Amniotic epithelial cell (primary cell): ENCODE results near the gene ADA.

Source experiments
- DNase-seq: peaks from one replicate; pipeline ENCODE4 v3.0.0-alpha.2; 2010; ENCODE audit warnings: low read depth

The ADA gene

DNA sequence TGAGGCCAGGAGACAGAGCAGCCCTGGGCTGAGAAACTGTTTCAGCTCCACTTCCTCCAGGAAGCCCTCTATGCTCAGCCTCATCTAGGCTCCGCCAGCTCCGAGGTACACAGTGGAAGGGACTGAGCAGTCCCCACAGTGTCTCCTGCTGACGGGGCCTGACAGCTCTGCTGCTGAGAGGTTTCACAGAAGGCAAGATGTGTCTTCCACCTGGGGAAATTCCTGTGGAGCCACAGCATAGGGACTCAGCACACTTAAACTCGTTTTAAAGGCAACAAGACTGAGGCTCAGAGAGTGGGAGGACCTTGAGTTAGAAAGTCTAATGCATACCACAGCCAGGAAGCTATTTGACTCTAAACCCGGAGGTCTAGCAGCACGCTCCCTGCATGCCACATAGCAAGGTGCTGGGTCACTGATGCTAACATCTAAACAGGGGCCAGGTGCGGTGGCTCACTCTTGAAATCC is 6.8 kb downstream of the ADA start:
- DNase-seq = no peak

DNA sequence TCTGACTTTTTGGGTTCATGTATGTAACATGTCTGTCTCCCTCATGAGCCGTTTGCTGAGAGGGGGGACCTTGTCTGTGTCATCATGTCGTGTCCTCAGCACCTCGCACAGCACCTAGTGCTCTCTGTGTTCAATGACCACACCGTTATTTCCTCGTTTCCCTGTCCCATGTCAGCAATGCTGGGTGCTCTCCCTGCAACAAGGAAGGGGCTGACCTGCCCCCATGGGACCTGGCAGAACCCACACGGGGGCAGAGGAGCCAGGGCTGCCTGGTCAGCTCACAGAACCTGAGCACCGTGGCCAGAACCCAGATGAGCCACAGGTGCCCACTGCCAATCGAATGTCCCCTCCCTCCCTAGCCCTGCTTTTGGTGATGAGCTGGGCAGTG is 7.3 kb downstream of the ADA start:
- no peak for DNase-seq

DNA sequence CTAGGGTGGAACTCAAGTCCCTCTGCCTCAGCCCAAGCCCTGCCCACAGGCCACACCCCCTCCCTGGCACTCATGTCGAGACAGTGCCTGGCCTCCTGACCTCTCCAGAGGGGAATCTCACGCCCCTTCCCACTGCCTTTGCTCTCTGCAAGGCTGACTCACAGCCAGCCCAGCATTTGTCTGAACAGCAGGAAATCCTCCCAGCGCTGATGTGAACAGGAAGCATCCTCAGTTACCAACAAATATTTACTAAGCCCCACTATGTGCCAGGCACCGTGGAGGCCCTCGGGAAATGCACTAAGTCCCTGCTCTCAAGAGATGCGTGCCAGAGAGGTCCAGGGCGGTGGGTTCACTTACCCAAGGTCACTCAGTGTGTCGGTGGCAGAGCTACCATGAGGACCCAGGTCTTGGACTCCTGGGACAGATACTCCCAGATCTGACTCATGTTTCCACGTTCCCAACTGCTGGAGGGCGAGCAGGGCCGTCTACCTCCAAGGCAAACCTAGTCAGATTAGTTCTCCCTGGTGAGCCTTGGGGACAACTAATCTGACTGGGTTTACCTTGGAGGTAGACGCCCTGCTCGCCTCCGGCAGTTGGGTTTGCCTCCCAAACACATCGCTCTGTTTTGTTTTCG is 7.8 kb downstream of the ADA start:
- DNase-seq = peak; percentile 93

DNA sequence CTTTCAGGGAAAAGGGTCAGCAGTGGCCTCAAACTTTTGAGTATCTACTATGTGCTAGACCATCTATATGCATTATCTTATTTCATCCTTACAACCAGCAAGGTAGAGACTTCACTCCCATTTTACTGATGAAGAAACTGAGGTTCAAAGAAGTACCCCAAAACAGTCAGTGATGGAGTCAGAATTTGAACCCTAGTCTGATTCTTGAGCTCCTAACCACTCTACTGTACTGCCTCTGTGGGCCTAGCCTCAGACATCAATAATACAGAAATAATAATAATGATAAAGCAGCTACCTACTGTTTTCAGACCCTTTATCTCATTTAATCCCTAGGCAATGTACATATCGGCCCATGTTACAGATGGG is 8.4 kb downstream of the ADA start:
- no peak for DNase-seq

DNA sequence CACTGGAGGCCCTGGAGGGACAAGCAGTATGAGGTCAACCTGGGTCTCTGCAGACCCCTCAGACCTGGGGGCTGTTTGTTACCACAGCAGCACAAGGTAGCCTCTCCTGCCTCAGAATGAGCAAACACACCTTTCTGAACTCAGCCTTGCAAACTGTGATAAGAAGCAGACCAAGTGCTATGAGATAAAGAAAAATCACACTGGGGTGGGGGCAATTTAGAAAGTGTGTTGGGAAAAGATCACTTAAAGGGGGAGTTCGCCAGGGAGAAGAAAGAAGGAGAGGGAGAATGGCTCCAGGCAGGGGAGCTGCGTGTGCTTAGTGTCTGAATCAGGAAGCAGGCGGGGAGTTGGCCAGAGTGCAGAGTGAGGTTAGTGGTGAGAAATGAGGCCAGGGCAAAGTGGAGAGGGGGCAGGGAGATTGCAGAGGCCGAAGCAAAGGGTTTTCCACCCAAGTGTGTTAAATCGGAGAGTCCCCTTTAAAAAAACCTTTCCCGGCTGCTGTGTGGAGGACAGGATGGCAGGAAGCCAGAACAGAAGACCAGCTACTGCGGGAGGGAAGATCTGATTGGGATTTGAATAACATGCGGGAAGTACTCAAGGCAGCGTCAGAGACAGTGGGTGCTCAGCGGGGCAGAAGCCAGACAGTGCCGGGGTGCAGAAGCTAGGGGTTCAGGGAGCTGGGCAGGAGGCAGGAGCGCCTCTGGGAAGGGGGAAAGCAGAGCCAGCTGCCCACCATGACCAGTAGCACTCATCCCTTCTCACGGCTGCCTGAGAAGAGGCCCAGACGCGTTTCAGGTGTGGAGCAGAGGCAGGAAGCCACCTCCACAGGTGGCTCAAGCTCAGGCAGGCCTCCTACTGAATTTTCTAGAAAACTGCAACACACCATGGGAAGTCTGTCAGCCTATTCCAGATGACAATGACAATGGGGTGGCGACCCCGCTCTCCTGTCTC is 9.0 kb downstream of the ADA start:
- peak; percentile 96 for DNase-seq

DNA sequence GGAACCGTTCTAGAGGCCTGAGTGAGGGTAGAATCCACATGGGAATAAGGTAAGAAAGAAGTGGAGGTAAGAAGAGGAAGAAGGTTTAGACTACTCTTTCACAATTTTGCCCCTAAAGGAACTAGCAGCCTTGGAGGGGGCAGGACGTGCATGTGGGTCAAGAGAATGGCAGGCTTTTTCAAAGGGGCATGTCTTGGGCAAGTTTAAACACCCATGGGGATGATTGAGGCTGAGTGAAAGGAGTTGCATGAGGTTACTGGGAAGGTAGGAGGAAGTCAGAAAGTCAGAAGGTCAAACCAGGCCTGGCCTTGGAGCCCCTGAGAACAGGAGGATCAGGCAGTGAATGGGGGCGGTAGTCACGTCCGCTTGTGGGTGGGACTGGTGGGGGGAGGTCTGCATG is 10.2 kb downstream of the ADA start:
- no peak for DNase-seq

DNA sequence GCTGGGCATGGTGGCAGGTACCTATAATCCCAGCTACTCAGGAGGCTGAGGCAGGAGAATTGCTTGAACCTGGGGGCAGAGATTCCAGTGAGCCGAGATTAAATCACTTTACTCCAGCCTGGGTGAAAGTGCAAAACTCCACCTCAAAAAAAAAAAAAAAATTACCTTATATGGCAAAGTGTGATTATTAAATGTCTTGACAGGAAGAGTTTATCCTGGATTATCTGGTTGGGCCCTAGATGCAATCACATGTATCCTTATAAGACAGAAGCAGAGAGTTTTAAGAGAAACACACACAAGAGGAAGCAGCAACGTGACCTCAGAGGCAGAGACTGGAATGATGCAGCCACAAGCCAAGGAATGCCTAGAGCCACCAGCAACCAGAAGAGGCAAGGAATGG is 11.0 kb downstream of the ADA start:
- DNase-seq = no peak

DNA sequence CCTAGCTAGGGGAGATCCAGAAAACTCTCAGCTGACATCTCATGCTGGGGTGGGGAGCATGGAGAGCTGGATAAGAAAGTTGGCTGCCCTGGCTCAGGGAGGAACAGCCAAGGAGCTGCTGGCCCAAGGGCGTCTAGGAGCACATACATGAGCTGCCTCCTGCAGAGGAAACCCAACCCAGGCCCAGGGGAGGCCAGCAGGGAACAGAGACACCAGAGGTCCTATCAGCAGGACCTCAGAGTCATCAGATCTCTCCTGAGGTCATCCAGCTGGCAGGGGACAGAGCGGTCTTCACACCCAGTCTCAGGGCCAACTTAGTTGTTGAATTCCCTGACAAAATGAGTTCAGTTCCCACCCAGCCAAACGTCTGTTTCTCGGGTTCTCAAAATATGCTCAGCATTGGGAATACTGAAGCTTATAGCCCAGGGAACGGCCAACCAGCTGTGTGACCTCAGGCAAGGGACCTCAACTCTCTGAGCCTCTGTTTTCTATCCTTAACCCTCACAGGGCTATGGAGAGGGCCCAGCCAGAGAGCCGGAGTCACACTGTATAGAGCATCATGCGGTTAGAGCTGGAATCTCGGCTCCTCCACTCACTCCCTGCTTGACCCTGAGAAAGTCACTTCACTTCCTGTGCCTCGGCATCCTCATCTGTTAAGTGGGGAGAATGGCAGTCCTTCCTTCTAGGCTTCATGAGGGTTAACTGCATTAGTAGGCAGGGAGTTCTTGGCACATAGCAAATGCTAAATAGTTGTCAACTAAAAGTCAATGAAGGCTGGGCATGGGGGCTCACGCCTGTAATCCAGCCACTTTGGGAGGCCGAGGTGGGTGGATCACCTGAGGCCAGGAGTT is 13.8 kb downstream of the ADA start:
- DNase-seq = no peak

DNA sequence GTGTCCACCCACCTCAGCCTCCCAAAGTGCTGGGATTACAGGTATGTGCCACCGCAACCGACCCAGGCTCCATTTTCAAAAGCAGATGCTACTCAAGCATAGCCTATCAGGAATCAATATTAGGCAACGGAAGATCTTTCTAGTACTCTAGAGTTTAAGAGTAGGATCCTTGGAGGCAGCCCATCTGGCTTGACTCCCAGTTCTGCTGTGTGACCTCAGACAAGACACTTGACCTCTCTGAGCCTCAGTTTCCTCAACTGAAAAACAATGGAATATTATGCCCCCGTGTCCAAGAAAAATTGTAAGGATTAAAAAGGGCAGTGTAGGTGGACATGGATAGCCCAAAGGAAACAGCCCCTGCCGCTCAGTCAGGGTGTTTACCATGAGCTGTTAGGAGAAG is 14.5 kb downstream of the ADA start:
- DNase-seq = no peak

DNA sequence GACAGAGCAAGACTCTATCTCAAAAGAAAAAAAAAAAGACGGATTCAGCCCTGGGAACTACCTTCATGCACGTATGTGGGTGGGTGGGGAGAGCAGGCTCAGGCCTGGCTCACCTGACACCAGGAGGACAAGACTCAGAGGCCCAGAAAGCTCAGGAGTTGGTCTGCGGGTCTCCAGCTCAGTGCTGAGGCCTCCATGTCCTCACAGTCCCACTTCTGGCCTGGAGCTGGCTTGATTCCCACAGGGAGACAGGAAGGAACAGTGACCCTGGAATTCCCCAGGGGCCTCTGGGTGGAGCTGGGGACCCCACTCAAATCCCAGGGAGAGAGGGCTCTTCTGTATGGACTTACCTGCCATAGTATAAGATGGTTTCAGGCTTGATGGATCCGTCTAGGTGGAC is 15.6 kb downstream of the ADA start:
- DNase-seq = no peak

DNA sequence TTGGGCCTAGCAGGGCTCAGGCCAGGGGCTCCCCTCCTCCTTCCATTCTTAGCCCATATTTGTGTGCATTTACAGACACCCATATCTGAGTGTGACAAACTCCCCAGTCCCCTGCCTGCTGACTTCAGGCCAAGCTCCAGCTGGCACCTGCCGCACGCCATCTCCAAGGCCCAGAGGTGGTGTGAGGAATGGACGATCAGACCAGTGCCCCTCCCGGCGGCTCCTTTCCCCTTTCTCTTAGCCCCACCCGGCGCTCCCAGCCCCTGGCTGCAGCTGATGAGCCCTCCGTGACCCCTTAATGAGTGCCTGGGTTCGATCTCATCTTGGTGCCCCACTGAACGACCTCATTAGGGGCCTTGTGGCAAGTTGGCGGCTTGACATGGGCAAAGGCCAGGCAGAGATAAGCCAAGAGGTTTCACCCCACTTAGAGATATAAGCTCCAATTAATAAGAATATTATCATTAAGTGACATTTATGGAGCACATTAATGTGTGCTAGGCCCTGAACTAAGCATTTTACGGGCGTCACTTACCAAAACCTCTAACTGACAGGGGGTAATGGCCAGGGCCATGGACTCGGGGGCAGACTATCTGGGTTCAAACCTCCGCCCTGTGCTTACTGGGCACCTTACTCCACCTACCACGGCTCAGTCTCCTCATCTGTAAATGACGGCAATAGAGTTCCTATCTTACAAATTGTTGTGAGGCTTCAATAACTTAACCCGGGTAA is 17.5 kb downstream of the ADA start:
- no peak for DNase-seq

DNA sequence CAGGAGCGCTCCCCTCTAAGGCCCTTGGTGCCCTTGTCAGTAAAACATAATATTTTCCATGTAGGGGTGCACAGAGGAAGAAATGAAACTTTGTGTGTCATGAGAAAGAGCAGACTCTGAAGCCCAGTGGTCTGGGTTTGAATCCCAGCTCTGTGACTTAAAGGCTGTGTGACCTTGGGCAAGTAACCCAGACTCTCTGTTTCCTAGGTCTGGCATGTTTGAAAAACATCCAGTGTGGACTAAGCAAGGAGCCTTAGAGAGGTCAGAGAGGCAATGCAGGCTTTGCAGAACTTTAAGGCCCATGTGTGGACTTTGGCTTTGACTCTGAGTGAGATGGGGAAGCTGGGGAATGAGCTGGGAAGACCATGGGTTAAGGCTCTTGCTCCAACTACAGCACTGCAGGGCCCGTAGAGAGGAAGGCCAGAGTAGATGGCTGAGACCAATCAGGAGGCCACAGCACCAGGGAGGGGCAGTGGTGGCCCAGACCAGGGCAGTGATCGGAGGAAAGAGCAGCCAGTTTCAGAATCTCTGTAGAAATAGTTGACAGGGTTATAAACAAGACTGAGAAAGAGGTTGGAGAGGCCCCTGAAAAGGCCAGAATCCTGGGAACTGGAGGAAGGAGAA is 18.2 kb downstream of the ADA start:
- no peak for DNase-seq

DNA sequence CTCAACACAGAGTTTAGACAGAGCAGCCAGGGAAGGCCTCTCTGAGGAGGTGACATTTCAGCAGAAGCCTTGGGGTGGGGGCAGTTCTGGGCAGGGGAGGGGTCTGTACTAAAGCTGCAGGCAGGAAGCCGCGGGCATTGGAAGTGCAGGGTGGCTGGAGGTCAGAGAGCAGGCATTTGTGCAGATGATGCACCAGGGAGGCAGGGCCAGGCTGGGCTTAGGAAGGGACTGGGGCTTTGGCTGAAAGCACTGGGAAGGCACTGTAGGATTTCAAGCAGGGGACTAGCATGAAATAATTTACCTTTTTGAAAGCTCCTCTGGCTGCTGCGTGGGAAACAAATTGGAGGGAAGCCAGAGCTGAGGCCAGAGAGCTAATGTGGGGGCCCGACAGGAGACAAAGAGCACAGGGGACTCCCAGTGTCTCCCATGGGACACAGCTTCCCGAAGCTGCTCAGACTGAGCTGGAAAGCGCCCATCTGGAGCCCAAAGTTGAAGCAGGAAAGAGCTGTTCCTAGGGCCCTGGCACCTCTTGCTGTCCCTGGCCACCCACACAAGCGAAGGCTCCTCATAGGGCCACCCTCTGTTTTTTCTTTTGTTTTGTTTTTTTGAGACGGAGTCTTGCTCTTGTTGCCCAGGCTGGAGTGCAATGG is 19.3 kb downstream of the ADA start:
- no peak for DNase-seq

DNA sequence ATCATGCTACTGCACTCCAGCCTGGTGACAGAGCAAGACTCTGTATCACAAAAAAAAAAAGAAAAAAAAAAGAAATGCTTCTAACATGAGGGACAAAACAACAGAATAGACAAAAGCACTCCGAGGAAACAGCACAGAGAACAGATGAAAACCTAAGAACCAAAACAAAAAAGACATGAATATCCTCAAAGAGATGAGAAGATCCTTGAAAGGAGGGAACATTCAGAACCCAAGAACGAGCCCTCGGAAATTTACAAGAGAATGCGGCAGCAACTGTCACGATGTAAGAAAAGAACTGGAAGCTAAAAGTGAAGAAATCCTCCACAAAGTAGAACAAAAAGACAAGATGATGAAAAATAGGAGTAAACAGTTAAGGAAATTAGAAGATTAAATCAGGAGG is 21.2 kb downstream of the ADA start:
- no peak for DNase-seq

DNA sequence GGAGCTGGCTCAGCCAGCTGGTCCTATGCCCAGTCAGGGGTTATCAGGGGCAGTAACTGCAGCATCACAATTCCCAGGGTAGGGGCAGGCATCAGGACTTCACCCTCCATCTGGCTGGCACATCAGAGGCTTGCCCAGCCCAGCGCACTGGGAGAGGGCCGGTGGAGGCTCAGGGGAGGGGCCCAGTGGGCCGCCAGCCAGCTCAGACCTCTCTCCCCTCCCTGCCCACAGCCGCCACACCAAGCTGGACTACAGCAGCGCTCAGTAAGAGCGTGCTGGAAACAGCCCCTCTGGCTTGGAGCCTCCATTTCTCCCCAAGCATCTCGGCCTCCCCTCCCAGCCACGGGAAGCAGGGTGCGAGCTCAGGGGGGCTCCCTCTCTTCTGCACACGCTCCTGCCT is 22.0 kb downstream of the ADA start:
- DNase-seq = no peak

DNA sequence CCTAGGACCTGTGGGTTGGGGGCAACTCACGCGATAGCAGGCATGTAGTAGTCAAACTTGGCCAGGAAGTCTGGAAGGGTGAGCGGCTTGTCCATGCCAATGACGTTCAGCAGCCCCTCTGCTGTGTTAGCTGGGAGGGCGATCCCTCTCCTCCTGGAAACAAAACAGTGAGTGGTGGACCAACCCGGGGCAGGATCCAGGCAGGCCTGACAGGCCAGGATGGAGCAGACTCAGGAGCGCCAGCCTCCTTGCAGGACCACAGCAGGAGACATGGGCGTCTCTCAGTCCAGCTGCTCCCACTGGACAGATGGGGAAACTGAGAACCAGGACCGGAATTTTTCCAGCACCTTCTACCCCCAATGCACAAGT is 22.5 kb downstream of the ADA start:
- DNase-seq = no peak

DNA sequence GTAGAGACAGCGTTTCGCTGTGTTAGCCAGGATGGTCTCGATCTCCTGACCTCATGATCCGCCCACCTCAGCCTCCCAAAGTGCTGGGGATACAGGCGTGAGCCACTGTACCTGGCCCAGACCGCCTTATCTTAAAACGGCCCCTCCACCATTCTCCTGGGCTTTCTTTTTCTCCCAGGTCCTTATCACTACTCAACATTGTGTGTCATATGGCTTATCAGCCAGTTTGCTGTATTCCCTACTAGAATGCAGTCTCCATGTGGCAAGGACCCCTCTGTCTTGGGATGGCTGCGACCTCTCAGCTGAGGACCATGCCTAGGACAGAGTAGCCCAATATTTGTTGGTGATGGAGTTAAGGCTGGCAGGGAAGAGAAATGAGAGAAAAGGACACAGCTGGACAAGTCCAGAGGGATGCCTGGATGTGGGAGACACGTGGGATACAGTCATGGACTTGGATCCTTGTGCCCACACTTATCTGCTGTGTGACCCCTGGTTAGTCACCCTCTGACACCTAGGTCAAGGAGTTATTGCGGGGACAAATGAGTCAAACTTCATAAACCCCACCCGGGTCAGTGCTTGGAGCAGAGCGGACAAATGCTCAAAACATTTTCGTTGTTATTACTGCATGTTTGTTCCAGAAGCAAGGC is 24.0 kb downstream of the ADA start:
- no peak for DNase-seq

DNA sequence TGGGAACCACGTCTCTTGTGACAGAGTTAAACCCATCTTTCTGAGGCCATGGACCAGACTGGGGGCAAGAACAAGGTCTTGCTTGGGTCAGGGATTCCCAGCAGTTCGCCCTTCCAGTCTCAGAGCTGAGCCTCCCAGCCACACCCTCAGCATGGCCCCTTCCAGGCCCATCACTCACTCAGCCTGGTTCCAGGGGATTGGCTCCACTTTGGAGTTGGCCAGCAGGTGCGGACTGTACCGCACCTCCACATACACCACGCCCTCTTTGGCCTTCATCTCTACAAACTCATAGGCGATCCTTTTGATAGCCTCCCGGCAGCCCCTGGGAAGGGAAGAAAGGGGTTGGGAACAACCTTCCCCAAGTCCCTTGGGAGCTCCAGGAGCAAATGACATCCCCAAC is 25.2 kb downstream of the ADA start:
- no peak for DNase-seq

DNA sequence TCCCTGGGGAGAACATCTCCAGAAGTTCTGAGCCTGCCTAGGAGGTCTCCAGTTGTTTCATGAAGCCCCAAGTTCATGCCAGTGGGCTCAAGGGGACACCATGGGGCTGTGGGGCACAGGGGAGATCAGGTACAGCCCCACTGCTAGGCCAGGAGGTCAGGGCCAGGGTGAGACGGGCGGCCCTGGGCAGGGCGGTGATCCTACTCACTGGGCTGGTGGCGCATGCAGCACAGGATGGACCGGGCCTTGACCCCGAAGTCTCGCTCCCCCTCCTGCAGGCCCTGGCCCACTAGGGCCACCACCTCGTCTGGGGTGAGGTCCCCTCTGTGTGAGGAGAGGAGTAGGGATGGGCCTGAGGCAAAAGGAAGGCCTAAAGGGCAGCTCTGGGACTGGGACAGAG is 26.1 kb downstream of the ADA start:
- DNase-seq = no peak

DNA sequence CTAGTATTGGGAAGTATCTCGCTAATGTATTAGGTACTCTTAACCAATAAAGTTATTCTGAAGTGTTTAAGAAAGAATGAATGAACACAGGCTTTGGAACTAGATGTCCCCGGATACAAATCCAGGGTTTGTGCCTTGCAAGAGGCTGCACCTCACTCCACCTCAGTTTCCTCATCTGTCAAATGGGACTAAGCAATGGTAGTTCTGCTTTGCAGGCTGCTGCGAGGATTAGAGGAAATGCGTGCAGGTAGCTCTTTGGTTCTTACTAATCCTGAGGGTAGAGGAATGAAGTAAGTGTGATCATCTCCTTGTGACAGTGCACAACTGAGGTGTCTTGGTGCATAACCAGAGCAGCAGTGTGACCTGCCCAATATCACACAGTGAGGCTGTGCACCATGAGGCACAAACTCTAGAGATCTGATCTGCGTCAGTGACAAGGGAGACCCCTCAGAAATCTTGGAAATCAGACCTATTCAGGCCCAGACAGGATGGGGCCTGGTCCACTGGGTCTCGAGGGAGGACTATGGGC is 26.7 kb downstream of the ADA start:
- no peak for DNase-seq
